Large intestine (tissue), 1 donor: ENCODE data around the gene MYH4. TPM values are rescaled to one million over a fixed set of nuclear protein-coding genes. Genes with fewer than 3 reads are reported as not detected.

ENCODE experiments used
- polyA plus RNA-seq: library from polyadenylated mRNA; unstranded; fragments of 120-200 nt; gene quantifications from one replicate; pipeline ENCODE4 v1.2.1, GENCODE V29; 2013

Gene MYH4
- polyA plus RNA-seq, 1 donor: 0.10 TPM

Other genes with a start within 250 kb of the MYH4 start
- gene MYH13, start 96.6 kb downstream of the MYH4 start, polyA plus RNA-seq: 0.04 TPM
- gene MYH8, start 47.6 kb downstream of the MYH4 start, polyA plus RNA-seq: 2.1 TPM
- 0.01 TPM for gene MYH1, start 49.0 kb upstream of the MYH4 start, polyA plus RNA-seq
- 0.03 TPM for gene MYH2, start 80.1 kb upstream of the MYH4 start, polyA plus RNA-seq
- gene MYH3, start 187.8 kb upstream of the MYH4 start, polyA plus RNA-seq: 26.7 TPM
- 43.9 TPM for gene SCO1, start 228.0 kb upstream of the MYH4 start, polyA plus RNA-seq
- gene ADPRM, start 228.0 kb upstream of the MYH4 start, polyA plus RNA-seq: 23.5 TPM